Spleen (tissue), 11 donors: ENCODE measurements around the gene SPTBN2. TPM values are rescaled to one million over a fixed set of nuclear protein-coding genes. Genes with fewer than 3 reads are reported as not detected.

ENCODE experiments used
- DNase-seq: peaks from one replicate; pipeline ENCODE4 v3.0.0-alpha.2; 2020
- H3K27ac ChIP-seq, 8 donors: fragments of 200-600 bp; sonication (generic) in 7 of 8; 1 replicate in 4 of 8; 2 replicates in 4 of 8; pipeline versions ENCODE4 v1.5.0 to v1.8.0; 2016 to 2021; ENCODE audit warnings: inconsistent platforms in 4 of 8, mild to moderate bottlenecking in 4 of 8, moderate library complexity in 1 of 8
- H3K27me3 ChIP-seq, 7 donors: fragments of 200-600 bp; sonication (generic) in 6 of 7; replicated peaks in 1 of 7; 1 replicate in 4 of 7; 2 replicates in 3 of 7; pipeline versions ENCODE4 v1.5.0 to v1.8.0; 2016 to 2021; ENCODE audit warnings: inconsistent platforms in 3 of 7, mild to moderate bottlenecking in 1 of 7
- H3K36me3 ChIP-seq, 6 donors: fragments of 200-600 bp; sonication (generic) in 5 of 6; 1 replicate in 4 of 6; 2 replicates in 2 of 6; pipeline versions ENCODE4 v1.5.0 to v1.8.0; 2016 to 2021; ENCODE audit warnings: inconsistent platforms in 2 of 6
- H3K4me1 ChIP-seq, 6 donors: fragments of 200-600 bp; sonication (generic) in 5 of 6; 1 replicate in 3 of 6; 2 replicates in 3 of 6; pipeline versions ENCODE4 v1.5.0 to v1.8.0; 2016 to 2021; ENCODE audit warnings: inconsistent platforms in 3 of 6
- H3K4me3 ChIP-seq, 8 donors: fragments of 200-600 bp; sonication (generic) in 7 of 8; 1 replicate in 4 of 8; 2 replicates in 4 of 8; pipeline versions ENCODE4 v1.5.0 to v1.8.0; 2016 to 2021; ENCODE audit warnings: inconsistent platforms in 4 of 8, mild to moderate bottlenecking in 4 of 8, moderate library complexity in 2 of 8
- H3K9me3 ChIP-seq, 8 donors: fragments of 200-600 bp; sonication (generic) in 7 of 8; 1 replicate in 4 of 8; 2 replicates in 4 of 8; pipeline versions ENCODE4 v1.5.0 to v1.8.0; 2016 to 2021; ENCODE audit warnings: inconsistent platforms in 4 of 8
- POLR2A ChIP-seq, 3 donors: fragments of 450-650 bp; IDR thresholded peaks; one replicate each; pipeline ENCODE4 v1.5.1; 2017; ENCODE audit warnings: antibody characterized with exemption in 3 of 3, mild to moderate bottlenecking in 1 of 3
- POLR2AphosphoS5 ChIP-seq, 3 donors: sonication (generic); formaldehyde crosslinking; IDR thresholded peaks; one replicate each; pipeline ENCODE4 v1.5.1; 2017; ENCODE audit warnings: antibody characterized with exemption in 3 of 3
- WGBS, 5 donors: extraction: QIAGEN DNeasy Blood & Tissue Kit in 3 of 5; methylation state at CpG; one replicate each; pipeline versions ENCODE4 v1.1.5 to v1.1.7; 2013 to 2018; 5-methylcytosine and 5-hydroxymethylcytosine counted together
- intact Hi-C: fragments of 100-400 bp; cut with DNase I; formaldehyde crosslinking; loops from one replicate; pipeline ENCODE4 v1.15.0; 2023; ENCODE audit warnings: low total_unique reads
- polyA plus RNA-seq, 3 donors: library from polyadenylated mRNA; stranded (reverse); fragments of 200-250 nt; gene quantifications; one replicate each; pipeline ENCODE4 v1.2.1, GENCODE V29; 2013
- total RNA-seq, 7 donors: library from RNA; depleted of rRNA in 3 of 7; stranded (reverse); fragments of >200 nt in 3 of 7; fragmentation: NEBNext Ultra II Directional in 4 of 7; extraction: Animal tissue kit (Norgen Biotek cat#: 25700) in 4 of 7; gene quantifications; one replicate each; pipeline versions ENCODE4 v1.1.0 to v1.2.1, GENCODE V29; 2016 to 2021
- TF ChIP-seq, protein P1 (sequence below), 11 experiments: fragments of 200-600 bp in 7 of 11; fragments of 450-650 bp in 4 of 11; sonication (generic) in 4 of 11; IDR thresholded peaks in 8 of 11; conservative IDR thresholded peaks in 3 of 11; 1 replicate in 7 of 11; 2 replicates in 4 of 11; pipeline versions ENCODE4 v1.4.0 to v1.8.0; 2016 to 2021; ENCODE audit warnings: antibody characterized with exemption in 11 of 11, inconsistent platforms in 4 of 11, mild to moderate bottlenecking in 1 of 11
- donor health status: healthy with polysubstance abuse.
- donor health status: DM: no; HTN: no; CAD: no; lungs with moderate emphysema.
- donor health status: DM: no; HTN: no; CAD: no.
- donor health status: Bipolar disorder and iron deficiency.
- donor health status: healthy.
- donor health status: DM: no; HTN: no; CAD: no.
- donor health status: DM: yes; HTN: yes; CAD: no.

Gene SPTBN2
- total and polyA plus RNA-seq, 10 donors = 0.61 to 5.1 (median 3.7) TPM

- H3K27me3 ChIP-seq = no peaks in the 10 kb centered on the region
- TF ChIP-seq, protein P1, sequence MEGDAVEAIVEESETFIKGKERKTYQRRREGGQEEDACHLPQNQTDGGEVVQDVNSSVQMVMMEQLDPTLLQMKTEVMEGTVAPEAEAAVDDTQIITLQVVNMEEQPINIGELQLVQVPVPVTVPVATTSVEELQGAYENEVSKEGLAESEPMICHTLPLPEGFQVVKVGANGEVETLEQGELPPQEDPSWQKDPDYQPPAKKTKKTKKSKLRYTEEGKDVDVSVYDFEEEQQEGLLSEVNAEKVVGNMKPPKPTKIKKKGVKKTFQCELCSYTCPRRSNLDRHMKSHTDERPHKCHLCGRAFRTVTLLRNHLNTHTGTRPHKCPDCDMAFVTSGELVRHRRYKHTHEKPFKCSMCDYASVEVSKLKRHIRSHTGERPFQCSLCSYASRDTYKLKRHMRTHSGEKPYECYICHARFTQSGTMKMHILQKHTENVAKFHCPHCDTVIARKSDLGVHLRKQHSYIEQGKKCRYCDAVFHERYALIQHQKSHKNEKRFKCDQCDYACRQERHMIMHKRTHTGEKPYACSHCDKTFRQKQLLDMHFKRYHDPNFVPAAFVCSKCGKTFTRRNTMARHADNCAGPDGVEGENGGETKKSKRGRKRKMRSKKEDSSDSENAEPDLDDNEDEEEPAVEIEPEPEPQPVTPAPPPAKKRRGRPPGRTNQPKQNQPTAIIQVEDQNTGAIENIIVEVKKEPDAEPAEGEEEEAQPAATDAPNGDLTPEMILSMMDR (IDR thresholded peaks at IDR 0.05 in 8 of 11, conservative IDR thresholded peaks at IDR 0.05 in 3 of 11) = no peak
- TF ChIP-seq POLR2AphosphoS5 (IDR thresholded peaks at IDR 0.05) (no peak), POLR2A (IDR thresholded peaks at IDR 0.05) (no peak)
- peak; percentile 25 for DNase-seq
- WGBS, 5 donors = 14 to 24% (median 16%) methylated on average over 24 to 27 of the region's 27 CpGs
- peaks cover 35 to 65% (median 47%) of the 10 kb centered on the region in 6 donors for H3K4me1 ChIP-seq
- H3K27ac ChIP-seq = peak overlapping the region; percentile 85 to 97 (median 94)
- intact Hi-C loops = loop anchor here (5.0 kb wide), 1 partner anchor 270 kb away; no protein-coding TSS in a partner anchor
- H3K36me3 ChIP-seq = no peaks in the 10 kb centered on the region
- no peaks in the 10 kb centered on the region for H3K9me3 ChIP-seq
- peak overlapping the region; percentile 58 to 84 (median 72) for H3K4me3 ChIP-seq
Measured at GRCh38 chr11:66676931-66677598, 52.0 kb downstream of the SPTBN2 start.

DNA sequence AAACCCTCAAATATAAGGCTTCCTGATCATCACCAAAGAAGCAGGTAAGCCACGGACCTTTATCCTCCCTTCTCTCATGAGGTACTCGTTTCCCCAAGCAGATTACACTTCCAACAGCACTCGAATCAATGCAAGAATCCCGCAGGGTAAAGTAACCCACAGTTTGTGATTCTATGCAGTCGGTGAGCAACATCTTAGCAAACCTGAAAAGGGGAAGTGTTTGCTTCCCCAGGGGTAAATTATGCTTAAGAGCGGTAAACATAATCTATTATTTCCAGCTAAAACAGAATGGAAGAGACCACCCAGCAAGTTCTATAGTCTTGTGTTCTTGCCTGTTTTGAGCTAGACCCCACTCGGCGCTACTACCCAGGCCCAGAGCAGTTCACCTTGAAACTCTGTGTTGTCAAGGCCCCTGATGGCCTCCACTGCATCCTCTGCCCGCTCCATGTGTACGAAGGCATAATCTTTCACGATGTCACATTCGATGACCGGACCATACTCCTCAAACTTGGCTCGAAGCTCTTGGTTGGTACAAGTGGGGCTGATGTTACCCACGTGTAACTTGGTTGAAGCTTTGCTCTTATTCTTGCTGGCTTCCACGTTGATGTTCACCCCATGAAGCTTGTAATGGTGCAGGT is 52.6 kb downstream of the SPTBN2 start:
- 58 to 66% (median 61%) methylated on average over 16 of the region's 16 CpGs for WGBS, 5 donors
- Histone ChIP-seq H3K4me1 (peaks cover 35 to 71% (median 48%) of the 10 kb centered on the region in 6 donors), H3K36me3 (peaks cover 0 to 4% (median 0%) of the 10 kb centered on the region in 6 donors), H3K27me3 (no peaks in the 10 kb centered on the region), H3K27ac (peak overlapping the region in 3 of 8 donors; percentile 29 to 97 (median 29)), H3K4me3 (peak overlapping the region in 6 of 8 donors; percentile 58 to 81 (median 71)), H3K9me3 (no peaks in the 10 kb centered on the region)
- peak; percentile 50 for DNase-seq
- no peak for TF ChIP-seq POLR2AphosphoS5 (IDR thresholded peaks at IDR 0.05)
- TF ChIP-seq, protein P1 (IDR thresholded peaks at IDR 0.05 in 8 of 11, conservative IDR thresholded peaks at IDR 0.05 in 3 of 11) = no peak
- no peak for TF ChIP-seq POLR2A (IDR thresholded peaks at IDR 0.05)
- intact Hi-C loops = loop anchor here (5.0 kb wide), 1 partner anchor 269 kb away; no protein-coding TSS in a partner anchor

DNA sequence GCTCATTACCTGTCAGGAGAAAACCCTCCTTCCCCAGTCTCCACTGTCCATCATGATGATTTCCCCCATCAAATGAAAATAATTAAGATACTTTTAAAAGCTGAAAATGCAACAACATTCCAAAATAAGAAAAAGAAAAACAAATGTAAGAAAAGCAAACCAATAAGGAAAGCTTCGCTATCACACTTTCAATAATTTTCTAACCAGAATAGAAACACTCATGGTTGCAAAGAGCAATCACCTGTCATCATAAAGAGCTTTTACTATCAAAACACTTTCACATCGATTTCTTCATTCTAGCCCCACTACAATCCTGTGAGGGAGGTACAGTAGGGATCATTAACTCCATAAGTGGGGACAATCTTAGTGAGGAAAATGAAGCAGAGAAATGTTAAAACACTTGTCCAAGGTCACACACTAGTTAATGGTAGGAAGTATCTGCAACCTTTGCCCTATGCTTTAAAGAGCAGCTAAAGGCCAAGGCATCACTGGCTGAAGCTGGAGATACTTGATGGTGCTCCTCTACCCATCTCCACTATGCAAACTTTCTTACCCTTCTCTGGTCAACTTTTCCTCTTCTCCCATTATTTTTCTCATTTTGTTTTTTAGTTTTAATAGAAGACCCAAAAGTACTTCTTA is 53.9 kb downstream of the SPTBN2 start:
- TF ChIP-seq, protein P1 (IDR thresholded peaks at IDR 0.05 in 8 of 11, conservative IDR thresholded peaks at IDR 0.05 in 3 of 11) = no peak
- TF ChIP-seq POLR2AphosphoS5 (IDR thresholded peaks at IDR 0.05) (no peak), POLR2A (IDR thresholded peaks at IDR 0.05) (no peak)
- no peak for DNase-seq
- H3K4me3 ChIP-seq = peak overlapping the region in 1 of 8 donors; percentile 81
- H3K36me3 ChIP-seq = peaks cover 0 to 14% (median 0%) of the 10 kb centered on the region in 6 donors
- no peak overlapping the region for H3K27ac ChIP-seq
- H3K27me3 ChIP-seq = no peaks in the 10 kb centered on the region
- intact Hi-C loops = loop anchor here (5.0 kb wide), 1 partner anchor 268 kb away; no protein-coding TSS in a partner anchor
- 80 to 89% (median 84%) methylated on average over 2 of the region's 2 CpGs for WGBS, 5 donors
- H3K9me3 ChIP-seq = no peaks in the 10 kb centered on the region
- H3K4me1 ChIP-seq = peaks cover 35 to 83% (median 50%) of the 10 kb centered on the region in 6 donors
